GM19455 (cell line): ENCODE measurements around the gene MTM1.

Experiments
- ATAC-seq: cut with Tn5 transposase; IDR thresholded peaks from one replicate; pipeline ENCODE4 v1.9.1; 2021; ENCODE audit not compliant: unreplicated experiment

MTM1 gene

DNA sequence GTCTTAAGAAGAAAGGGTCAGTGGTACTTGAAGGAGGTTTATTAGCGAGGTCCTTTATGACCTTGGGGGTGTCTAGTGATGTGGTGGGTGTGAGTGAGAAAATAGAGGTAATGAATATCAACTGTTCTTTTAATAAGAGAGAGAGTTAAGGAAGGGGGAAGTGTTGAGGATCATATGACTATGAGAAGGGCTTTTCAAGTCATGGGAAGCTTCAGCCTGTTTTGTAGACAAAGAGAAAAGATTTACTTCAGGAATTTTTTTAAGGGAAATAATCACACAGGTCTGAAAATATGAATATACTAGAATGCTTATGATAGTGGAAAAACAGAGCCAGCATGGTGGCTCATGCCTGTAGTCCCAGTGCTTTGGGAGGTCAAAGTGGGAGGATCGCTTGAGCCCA, 83.5 kb downstream of the MTM1 start:
- no peak for ATAC-seq

DNA sequence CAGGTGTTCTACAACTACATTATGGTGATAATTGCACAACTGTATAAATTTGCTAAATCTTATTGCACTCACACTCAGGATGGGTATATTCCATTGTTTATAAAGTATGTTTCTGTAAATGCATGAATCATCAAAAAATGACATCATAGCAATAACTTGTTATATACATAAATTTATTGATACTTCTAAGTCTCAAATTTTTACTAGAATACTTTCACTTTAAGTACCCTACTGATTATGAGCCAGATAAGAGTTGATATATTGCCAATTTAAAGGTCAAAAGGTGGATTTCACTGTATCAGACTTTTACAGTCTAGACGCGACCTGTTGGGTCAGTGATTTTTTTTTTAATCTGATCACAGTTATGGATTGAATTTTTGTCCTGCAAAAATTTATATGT, 87.4 kb downstream of the MTM1 start:
- ATAC-seq, result no peak

DNA sequence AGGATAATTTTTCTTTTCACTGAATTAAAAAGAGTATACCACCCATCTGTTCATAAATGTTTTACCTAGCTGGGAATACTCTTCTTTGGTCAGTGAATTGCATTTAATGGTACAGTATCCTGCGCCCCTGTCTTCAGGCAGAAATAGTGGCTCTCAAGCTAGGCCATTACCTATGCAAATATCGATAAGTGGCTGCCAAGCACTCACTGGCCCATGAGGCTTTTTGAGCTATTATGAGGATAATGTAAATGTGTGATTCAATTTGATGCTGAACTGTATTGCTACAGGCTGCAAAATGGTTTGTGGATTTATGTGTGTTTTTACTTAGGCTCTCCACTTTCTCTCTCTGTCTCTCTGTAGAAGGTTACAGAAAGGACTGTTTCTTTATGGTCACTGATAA, 94.7 kb downstream of the MTM1 start:
- no peak for ATAC-seq

DNA sequence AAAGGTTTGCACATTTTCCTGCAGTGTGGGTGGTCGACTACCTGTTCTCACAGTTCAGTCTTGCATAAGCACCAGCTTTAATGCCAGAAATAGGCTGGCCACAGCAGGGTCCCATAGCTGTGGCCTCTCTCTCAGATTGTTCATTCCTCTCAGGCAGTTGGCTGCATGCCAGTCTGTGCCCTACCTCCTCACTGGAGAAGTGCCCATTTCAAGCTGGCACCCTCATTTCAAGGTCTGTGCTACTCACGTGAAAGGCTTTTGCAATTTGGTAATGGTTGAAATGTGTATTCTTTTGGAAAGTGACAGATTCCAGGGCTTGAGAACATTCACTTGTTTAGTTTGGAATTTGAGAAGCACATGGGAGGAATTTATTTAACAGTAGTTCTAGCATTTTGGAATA, 95.9 kb downstream of the MTM1 start:
- ATAC-seq, result no peak

DNA sequence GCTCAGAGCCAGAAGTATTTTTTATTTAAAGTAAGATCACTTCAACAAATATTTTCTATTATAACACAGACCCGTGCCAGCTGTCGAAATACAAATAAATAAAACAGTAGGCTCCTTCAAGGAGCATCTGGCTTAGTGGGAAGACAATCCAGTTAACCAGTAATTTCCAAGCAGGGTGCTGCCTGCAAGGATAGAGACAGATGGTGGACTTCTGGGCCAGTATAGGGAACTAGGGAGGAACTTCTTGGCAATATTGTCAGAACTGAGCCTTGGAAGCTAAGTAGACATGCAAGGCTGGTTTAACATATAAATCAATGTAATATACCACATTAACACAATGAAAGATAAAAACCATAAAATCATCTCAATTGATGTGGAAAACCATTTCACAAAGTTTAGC, 107.8 kb downstream of the MTM1 start:
- no peak for ATAC-seq

DNA sequence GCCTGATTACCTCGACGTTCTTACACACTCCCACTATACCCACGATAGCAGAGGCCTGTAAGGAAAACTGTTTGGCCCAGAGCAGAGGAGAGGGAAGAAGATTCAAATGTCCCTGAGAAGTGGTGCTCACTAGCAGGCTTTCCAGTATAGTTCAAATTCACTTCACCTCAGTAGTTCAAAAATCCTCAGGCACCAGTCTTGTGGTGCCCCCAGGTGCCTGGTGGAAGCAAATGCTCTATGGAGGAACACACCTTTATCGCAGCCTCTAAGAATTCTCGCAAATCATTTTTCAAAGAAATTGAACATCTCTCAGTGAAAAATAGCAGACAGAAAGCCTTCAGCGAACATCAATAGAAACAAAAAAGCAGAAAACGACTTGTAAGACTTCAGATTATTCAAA, 112.6 kb downstream of the MTM1 start:
- ATAC-seq, result no peak

DNA sequence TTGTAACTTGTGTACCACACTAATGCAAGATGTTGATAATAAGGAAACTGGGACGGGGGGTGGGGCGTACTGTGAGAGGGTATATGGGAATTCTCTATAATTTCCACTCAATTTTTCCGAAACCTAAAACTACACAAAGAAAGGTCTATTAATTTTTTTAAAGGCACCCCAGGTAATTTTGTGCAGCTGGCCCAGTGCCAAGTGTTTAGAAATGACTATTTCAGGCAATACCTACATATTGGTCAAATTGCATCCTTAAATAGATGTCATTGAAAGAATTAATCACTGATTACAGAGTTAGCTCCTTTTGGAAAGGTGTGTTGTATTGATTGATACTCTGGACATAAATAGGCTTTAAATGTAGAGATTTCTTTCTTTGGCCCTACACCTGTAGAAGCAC, 114.7 kb downstream of the MTM1 start:
- ATAC-seq, result no peak

DNA sequence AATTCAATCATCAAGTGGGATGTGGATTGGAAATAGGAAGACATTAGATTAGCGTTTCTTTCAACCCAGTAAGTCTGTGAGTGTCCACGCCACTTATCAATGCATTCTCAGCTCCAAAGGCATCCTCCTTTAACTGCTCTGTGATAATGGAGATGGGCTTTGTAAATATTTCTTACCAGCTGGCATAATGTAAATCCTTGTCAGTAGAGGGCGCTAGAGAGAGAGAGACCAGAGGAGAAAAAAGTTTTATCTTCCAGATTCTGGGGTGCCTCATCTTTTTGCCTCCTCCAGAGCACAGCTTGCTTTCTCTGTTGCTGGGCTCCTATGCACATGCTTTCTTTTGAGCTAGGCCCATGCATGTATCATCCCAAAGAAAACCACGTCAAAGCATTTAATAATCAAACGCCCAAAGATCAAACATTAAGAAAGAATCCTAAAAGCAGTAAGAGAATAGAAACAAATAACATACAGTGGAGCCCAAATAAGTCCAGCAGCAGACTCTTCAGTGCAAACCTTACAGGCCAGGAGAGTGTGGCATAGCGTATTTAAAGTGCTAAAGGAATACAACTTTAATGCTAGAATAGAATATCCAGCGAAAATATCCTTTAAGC, 115.2 kb downstream of the MTM1 start:
- ATAC-seq, result no peak

DNA sequence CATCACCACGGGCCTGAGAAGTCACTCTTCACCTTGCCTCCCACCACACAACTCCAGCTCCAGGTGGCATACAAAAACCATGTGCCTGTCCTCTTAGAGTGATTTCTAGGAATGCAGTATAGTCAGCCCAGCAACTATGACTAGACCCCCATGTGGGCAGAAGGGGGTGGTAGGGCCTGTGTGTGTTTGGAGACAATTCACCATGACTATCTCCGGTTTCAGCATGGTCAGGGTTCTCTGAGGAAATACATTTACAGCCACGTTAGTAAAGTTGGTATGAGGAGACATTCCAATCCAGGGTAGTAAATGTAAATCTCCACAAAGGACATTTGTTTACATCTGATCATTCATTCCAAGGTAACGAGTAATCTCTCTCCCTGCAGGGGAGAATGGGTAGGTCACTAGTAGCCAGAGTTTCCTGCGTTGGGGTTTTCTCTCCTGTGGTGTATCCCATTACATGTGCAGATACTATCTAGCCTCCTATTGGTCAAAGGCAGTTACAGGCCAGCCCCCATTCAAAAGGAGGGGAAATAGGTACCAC, 120.6 kb downstream of the MTM1 start:
- ATAC-seq, result no peak

DNA sequence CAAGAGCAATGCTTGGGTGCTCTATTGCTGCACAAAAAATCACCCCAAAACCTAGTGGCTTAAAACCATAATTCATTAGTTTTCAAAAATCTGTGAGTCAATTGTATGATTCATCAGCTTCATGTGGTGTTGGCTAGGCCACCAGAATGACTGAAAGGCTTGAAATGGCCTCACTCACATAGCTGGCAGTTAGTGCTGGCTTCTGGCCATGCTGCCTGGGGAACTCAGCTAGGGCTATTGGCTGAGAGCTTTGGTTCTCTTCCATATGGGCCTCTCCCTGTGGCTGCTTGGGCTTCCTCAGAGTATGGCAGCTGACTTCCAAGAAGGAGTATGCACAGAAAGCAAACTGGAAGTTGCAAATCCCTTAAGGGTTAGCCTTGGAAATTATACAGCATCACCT, 121.7 kb downstream of the MTM1 start:
- no peak for ATAC-seq

DNA sequence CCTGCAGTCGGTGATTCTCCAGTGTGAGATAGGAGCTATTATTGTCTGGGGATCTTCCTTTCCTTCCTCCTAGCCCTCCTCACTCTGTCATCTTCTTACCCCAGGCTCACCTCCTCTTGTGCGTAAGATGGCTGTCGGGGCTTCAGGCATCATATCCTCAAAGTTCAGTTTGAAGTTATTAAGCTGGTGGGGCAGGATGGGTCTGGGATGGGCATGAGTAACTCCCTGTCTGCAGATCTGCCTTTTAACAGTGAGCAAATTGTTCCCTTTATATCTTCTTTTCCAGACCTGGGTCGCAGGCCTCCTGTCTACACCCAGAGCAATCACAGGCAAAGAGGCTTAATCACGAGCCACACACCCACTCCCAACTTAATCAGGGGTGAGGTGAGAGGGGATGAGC, 123.9 kb downstream of the MTM1 start:
- ATAC-seq, result no peak

DNA sequence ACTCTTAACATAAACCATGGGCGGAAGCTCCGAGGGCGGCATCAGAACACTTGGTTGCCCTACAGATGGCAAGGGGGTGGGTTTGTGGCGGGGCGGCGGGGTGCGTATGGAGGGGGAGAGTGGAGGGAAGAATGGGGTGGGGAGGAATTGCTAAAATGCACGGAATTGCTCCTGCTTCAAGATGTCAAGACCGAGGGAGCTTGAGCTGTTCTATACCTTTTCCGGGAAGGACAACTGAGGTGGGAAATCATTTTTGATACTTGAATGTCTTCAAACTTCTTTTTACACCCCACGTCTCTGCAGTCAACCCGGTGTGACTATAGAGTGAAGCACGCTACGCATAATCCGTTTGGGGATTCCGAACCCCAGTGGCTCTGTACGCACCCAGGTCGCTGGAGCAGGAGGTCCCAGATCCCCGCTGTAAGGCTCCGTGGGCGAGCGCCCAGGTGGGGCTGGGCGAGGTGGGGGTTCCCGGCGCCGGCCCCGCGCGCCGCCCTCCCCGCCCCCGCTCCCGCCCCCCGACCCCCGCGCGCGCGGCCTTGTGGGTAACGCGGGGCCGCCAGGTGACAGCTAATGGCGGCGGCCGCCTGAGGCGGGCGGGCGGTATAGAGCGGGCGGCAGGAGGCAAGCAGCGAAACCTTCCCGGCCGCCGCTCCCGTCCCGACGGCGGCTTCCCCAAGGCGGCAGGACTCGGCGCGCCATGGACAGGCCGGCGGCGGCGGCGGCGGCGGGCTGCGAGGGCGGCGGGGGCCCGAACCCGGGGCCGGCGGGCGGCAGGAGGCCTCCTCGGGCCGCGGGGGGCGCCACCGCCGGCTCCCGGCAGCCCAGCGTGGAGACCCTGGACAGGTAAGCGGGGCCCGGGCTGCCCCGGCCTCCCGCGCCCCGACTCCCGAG, 124.7 kb downstream of the MTM1 start, which contains the start of gene MTMR1:
MTMR1 (plus strand) TSS at position 566 of the 894 bp plus-strand sequence; CDS start at position 701, 135 bp downstream.
- peak; percentile 59 for ATAC-seq

DNA sequence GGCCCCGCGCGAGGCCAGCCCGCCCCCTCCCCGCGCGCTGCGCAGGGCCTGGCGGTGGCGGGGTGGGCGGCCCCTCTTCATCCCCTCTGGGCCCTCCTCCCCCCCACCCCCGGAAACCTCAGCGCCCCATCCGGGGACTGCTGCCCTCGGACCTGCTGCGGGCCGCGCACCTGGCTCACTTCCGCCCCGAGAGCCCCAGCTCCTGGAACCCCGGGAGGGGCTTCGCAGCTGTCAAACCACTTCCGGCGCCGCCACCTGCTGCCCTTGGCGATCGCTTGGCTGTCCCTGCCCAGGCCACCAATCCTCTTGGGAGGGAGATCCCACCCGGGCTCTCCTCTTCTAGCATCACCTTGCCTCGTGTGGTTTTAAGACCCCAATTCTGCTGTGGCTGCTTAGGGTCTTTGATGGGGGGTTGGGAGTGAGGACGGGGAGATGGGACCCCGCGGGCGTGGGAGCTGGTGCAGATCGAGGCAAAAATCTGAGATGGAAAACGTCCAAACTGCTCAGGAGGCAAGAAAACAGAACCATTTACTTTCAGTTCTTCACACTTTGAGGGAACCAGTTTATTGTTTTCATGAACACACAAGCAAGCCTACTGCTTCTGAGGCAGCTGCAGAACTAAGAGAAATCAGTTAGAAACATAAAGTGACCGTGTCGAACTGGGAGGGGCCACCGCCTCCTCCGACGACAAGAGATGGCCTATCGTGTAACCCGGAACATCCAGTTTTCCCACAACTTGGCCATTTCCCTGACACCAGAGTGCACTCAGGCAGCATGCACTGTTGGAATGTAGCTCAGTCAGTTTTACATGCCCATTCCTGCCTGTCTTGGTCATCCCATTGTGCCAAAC, 125.5 kb downstream of the MTM1 start:
- ATAC-seq, result peak; percentile 74

DNA sequence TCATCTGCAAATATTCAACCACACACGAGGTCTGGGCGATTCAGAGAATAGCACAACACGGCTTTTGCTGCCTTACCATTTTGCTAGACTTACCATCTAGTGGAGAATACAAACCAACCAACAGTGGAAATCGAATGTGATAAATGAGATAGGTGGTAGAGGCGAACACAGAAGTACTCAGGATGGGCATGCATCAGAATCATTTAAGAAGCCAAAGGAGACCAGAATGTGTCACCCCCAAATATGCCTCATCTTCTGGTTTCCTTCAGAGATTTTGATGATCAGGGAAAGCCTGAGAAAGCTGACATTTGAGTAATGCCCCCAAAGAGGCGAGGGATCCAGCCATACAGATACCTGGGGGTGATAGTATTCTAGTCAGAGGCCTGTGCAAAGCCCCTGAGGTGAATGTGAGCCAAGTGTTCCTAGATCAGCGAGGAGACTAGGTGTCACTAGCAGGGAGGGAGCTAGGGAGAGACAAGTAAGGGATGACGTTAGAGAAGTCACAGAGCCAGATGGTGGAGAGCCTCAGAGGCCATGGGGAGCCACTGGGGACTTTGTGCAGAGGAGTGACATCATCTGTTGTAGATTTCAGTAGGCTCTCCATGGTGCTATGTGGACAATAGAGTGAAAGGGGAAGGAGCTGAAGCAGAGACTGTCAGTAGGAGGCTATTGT, 126.5 kb downstream of the MTM1 start:
- no peak for ATAC-seq

DNA sequence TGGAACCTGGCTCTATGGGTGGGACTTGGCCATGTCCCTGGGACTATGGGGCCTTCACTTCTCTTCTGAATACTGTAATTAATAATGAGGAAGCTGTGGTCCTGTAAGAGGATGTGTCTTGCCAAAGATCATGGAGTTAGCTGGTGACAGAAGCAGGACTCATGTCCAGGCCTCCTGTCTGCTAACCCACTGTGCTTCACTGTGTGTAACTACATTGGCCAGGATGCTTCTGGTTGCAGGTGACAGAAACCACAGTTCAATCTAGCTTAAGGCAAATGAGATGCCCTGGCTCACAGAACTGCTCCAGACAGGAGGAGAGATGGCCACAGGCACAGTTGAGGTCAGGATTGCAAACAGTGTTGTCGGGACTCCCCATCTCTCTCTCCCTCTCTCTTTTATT, 127.9 kb downstream of the MTM1 start:
- ATAC-seq, result no peak

DNA sequence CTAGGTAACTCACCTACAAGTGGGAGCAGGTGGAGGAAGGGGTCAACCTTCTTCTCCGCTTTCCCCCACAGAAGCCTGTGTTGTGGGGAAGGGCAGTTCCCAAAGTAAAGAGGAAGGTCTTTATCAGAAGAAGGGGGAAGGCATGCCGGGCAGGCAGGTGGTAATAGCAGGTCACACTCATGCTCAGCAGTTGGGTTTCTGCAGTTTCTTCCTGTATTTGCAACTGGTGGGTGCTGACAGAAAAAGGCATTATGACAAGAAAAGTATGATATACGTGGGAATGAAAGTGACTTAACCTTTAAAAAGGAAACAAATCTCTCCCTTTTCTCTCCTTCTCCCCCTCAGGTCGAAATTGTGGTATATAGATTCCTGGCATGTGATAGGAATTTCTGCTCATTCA, 128.4 kb downstream of the MTM1 start:
- no peak for ATAC-seq

DNA sequence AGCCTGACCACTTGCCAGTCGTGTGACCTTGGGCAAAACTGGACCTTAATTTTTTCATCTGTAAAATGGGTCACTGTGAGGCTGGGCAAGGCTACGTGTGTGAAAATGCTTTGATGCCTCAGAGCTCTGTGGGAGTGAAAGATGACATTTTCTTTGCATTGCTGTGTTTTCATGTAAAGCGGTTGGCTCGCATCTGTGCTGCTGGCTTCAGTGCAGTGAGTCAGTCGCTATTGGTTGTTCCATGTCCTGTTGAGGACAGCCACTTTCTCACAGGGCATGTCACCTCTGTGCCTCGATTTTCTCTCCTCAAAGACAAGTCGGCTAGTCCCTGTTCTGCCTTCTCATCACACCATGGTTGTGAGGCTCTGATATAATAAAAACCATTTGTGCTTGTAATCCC, 129.2 kb downstream of the MTM1 start:
- no peak for ATAC-seq

DNA sequence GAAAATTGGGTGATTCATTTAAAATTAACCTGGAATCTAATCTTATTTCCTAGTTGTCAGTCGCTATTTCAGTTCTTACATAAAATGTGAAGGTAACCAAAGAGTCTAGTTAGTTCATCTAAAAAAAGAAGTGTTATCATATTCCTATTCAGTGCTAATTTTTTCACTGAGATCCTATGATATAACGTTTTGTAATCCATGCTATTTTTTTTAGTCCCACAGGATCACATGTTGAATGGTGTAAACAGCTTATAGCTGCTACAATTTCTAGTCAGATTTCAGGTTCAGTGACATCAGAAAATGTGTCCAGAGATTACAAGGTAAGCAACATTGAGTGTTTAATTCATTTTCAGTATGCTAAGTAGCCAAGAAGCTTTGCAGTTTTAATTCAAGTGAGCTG, 130.6 kb downstream of the MTM1 start:
- no peak for ATAC-seq

DNA sequence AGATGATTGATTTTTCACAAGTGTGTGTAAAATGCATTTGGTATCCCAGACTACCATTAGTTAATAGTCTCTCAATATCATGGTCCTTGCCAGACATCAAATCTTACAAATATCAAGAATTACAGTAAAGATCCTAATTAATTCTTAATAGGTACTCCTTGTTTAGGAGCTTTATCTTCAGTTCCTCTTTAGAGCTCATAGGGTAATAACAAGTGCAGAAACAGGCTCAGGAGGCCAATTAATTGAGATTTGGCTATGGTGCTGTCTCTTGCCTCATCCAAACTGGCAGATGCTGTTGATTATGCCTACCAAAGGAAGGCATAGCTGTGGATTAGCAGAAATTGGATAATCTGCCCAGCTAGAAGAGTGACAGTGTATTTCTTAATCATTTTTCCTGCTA, 131.7 kb downstream of the MTM1 start:
- ATAC-seq, result no peak

DNA sequence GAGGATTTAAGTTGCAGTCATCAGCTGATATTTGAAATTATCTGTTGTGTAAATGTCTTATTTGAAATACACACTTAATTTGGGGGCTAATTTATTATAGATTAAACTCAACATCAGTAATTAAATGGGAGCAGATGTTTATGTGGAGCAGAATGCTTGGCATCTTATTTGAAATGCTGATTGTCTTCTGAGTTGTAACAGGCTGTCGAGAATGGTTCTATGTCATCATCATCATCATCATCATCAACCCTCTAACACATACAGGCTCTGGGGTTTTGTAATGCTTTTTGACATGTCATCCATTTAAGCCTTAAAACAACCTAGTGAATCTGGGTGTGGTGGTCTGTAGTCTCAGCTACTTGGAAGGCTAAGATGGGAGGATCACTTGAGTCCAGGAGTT, 133.0 kb downstream of the MTM1 start:
- no peak for ATAC-seq
